C4-2B (cell line): ENCODE results near the gene TBC1D4.

Source experiments
- CTCF ChIP-seq: fragments of 450-650 bp; conservative IDR thresholded peaks from 2 replicates; pipeline ENCODE4 v1.5.1; 2017; ENCODE audit warnings: mild to moderate bottlenecking
- ZFX ChIP-seq: fragments of 450-650 bp; IDR thresholded peaks from 2 replicates; pipeline ENCODE4 v1.6.1; 2017

GRCh38 chr13:75405976-75406703, 75.8 kb downstream of the TBC1D4 start:
- TF ChIP-seq CTCF (no peak), ZFX (no peak)
